HepG2 (cell line): Measurements from ENCODE around the gene BEAN1. TPM values are rescaled to one million over a fixed set of nuclear protein-coding genes. Genes with fewer than 3 reads are reported as not detected.

Experiments used
- ERF ChIP-seq: IDR thresholded peaks from 2 replicates; pipeline ENCODE4 v1.6.1; 2018; ENCODE audit warnings: missing biosample characterization, missing genetic modification reagents
- MXD4 ChIP-seq: IDR thresholded peaks from 2 replicates; pipeline ENCODE4 v1.6.1; 2016; ENCODE audit warnings: mild to moderate bottlenecking, missing biosample characterization, missing genetic modification reagents
- PAWR ChIP-seq: sonication (generic); formaldehyde crosslinking; IDR thresholded peaks from 2 replicates; pipeline ENCODE4 v1.4.0; 2020; ENCODE audit warnings: missing genetic modification reagents, mild to moderate bottlenecking, borderline replicate concordance
- PRPF4 ChIP-seq: fragments of 200-400 bp; formaldehyde crosslinking; IDR thresholded peaks from 2 replicates; pipeline ENCODE4 v1.6.1; 2016; ENCODE audit warnings: low read length, low read depth; ENCODE audit not compliant: poor library complexity, severe bottlenecking
- TCF12 ChIP-seq, 2 experiments: fragments of 450-650 bp in 1 of 2; sonication (generic) in 1 of 2; formaldehyde crosslinking in 1 of 2; IDR thresholded peaks; 2 replicates each; pipeline versions ENCODE4 v1.6.1 to v1.8.0; 2017 to 2022; ENCODE audit warnings: antibody characterized with exemption in 1 of 2, mild to moderate bottlenecking in 1 of 2, missing genetic modification reagents in 1 of 2, moderate library complexity in 1 of 2
- TOE1 ChIP-seq: sonication (generic); formaldehyde crosslinking; IDR thresholded peaks from 2 replicates; pipeline ENCODE4 v1.4.0; 2020; ENCODE audit warnings: mild to moderate bottlenecking, missing genetic modification reagents
- ZBTB40 ChIP-seq, 2 experiments: fragments of 450-650 bp in 1 of 2; sonication (generic) in 1 of 2; formaldehyde crosslinking in 1 of 2; IDR thresholded peaks; 2 replicates each; pipeline versions ENCODE4 v1.6.1 to v1.8.0; 2016 to 2022; ENCODE audit warnings: antibody characterized with exemption in 1 of 2, mild to moderate bottlenecking in 1 of 2, missing genetic modification reagents in 1 of 2
- ZNF253 ChIP-seq: sonication (generic); formaldehyde crosslinking; IDR thresholded peaks from 2 replicates; pipeline ENCODE4 v1.8.0; 2022; ENCODE audit warnings: mild to moderate bottlenecking, missing genetic modification reagents, borderline replicate concordance
- ZNF264 ChIP-seq: sonication (generic); formaldehyde crosslinking; IDR thresholded peaks from 2 replicates; pipeline ENCODE4 v1.4.0; 2020; ENCODE audit warnings: missing genetic modification reagents
- ZNF451 ChIP-seq: sonication (generic); formaldehyde crosslinking; IDR thresholded peaks from 2 replicates; pipeline ENCODE4 v1.5.0; 2020; ENCODE audit warnings: mild to moderate bottlenecking, missing genetic modification reagents
- polyA plus RNA-seq, 8 experiments: library from polyadenylated mRNA; depleted of rRNA in 3 of 8; stranded (reverse) in 7 of 8; unstranded in 1 of 8; fragments of >200 nt; fragmentation: Illumina TruSeq in 4 of 8; extraction: Trizol in 4 of 8; gene quantifications; 2 replicates each; pipeline versions ENCODE4 v1.2.1 to v1.2.3, GENCODE V29; 2011 to 2016; ENCODE audit warnings: low read depth in 4 of 8, missing spikeins in 1 of 8, mixed read lengths in 1 of 8; ENCODE audit not compliant: insufficient read depth in 1 of 8
- total RNA-seq, 5 experiments: library from RNA; depleted of rRNA; stranded (reverse); fragments of >200 nt; fragmentation: Illumina TruSeq; extraction: Trizol; gene quantifications; 2 replicates each; pipeline ENCODE4 v1.2.3, GENCODE V29; 2016; ENCODE audit warnings: low read depth in 1 of 5
- TF ChIP-seq, protein P1 (sequence below): sonication (generic); formaldehyde crosslinking; IDR thresholded peaks from one replicate; pipeline ENCODE4 v1.5.1; 2020; ENCODE audit warnings: mild to moderate bottlenecking, missing genetic modification reagents; ENCODE audit errors: not compliant biosample characterization

BEAN1 gene
- total and polyA plus RNA-seq, 2 of the 13 experiments (the other 11 are each of a cell fraction or from before 2014, with no cell fraction given) = 0.53 to 1.4 TPM

- TF ChIP-seq, protein P1, sequence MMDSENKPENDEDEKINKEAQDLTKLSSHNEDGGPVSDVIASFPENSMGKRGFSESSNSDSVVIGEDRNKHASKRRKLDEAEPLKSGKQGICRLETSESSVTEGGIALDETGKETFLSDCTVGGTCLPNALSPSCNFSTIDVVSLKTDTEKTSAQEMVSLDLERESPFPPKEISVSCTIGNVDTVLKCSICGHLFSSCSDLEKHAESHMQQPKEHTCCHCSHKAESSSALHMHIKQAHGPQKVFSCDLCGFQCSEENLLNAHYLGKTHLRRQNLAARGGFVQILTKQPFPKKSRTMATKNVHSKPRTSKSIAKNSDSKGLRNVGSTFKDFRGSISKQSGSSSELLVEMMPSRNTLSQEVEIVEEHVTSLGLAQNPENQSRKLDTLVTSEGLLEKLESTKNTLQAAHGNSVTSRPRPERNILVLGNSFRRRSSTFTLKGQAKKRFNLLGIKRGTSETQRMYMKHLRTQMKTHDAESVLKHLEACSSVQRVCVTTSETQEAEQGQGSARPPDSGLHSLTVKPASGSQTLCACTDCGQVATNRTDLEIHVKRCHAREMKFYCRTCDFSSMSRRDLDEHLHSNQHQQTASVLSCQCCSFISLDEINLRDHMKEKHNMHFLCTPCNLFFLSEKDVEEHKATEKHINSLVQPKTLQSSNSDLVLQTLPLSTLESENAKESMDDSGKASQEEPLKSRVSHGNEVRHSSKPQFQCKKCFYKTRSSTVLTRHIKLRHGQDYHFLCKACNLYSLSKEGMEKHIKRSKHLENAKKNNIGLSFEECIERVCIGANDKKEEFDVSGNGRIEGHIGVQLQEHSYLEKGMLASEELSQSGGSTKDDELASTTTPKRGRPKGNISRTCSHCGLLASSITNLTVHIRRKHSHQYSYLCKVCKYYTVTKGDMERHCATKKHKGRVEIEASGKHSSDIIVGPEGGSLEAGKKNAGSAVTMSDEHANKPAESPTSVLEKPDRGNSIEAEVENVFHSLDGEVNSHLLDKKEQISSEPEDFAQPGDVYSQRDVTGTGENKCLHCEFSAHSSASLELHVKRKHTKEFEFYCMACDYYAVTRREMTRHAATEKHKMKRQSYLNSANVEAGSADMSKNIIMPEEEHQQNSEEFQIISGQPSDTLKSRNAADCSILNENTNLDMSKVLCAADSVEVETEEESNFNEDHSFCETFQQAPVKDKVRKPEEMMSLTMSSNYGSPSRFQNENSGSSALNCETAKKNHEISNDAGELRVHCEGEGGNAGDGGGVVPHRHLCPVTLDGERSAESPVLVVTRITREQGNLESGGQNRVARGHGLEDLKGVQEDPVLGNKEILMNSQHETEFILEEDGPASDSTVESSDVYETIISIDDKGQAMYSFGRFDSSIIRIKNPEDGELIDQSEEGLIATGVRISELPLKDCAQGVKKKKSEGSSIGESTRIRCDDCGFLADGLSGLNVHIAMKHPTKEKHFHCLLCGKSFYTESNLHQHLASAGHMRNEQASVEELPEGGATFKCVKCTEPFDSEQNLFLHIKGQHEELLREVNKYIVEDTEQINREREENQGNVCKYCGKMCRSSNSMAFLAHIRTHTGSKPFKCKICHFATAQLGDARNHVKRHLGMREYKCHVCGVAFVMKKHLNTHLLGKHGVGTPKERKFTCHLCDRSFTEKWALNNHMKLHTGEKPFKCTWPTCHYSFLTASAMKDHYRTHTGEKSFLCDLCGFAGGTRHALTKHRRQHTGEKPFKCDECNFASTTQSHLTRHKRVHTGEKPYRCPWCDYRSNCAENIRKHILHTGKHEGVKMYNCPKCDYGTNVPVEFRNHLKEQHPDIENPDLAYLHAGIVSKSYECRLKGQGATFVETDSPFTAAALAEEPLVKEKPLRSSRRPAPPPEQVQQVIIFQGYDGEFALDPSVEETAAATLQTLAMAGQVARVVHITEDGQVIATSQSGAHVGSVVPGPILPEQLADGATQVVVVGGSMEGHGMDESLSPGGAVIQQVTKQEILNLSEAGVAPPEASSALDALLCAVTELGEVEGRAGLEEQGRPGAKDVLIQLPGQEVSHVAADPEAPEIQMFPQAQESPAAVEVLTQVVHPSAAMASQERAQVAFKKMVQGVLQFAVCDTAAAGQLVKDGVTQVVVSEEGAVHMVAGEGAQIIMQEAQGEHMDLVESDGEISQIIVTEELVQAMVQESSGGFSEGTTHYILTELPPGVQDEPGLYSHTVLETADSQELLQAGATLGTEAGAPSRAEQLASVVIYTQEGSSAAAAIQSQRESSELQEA = peak; percentile 21
- TF ChIP-seq MXD4 (no peak), TCF12 (IDR thresholded peaks at IDR 0.05) (no peak), TCF12 (CRISPR knock-in tag; IDR thresholded peaks at IDR 0.05) (no peak), ERF (CRISPR knock-in tag) (peak; percentile 81; the same call in 1 of the 2 replicates), ZBTB40 (IDR thresholded peaks at IDR 0.05) (no peak), ZBTB40 (CRISPR knock-in tag; IDR thresholded peaks at IDR 0.05) (no peak), ZNF451 (CRISPR knock-in tag) (peak; percentile 73; the same call in 1 of the 2 replicates), TOE1 (CRISPR knock-in tag) (no peak), PAWR (CRISPR knock-in tag) (no peak), ZNF253 (CRISPR knock-in tag) (no peak), PRPF4 (no peak), ZNF264 (CRISPR knock-in tag) (no peak)
Observed at GRCh38 chr16:66406534-66407221, 20.4 kb upstream of the BEAN1 start (continued).
